IMR-90 (cell line): ENCODE data around the gene F10.

Experiments used
- CTCF ChIP-seq: conservative IDR thresholded peaks from 2 replicates; pipeline ENCODE4 v1.5.1; 2012; ENCODE audit warnings: mild to moderate bottlenecking, low read depth, low read length, improper control_type of control experiment
- MAFK ChIP-seq: IDR thresholded peaks from 2 replicates; pipeline ENCODE4 v1.6.1; 2012; ENCODE audit warnings: low read depth, low read length, improper control_type of control experiment
- MAZ ChIP-seq: IDR thresholded peaks from 2 replicates; pipeline ENCODE4 v1.6.1; 2012; ENCODE audit warnings: low read depth, mild to moderate bottlenecking, low read length, improper control_type of control experiment, moderate library complexity, borderline replicate concordance
- MXI1 ChIP-seq: IDR thresholded peaks from 2 replicates; pipeline ENCODE4 v1.6.1; 2012; ENCODE audit warnings: low read depth, mild to moderate bottlenecking, low read length, moderate library complexity, borderline replicate concordance
- NFE2L2 ChIP-seq: fragments of 150-350 bp; IDR thresholded peaks from 2 replicates; pipeline ENCODE4 v1.6.1; 2016; ENCODE audit warnings: low read depth, mild to moderate bottlenecking, low read length
- POLR2A ChIP-seq: IDR thresholded peaks from 2 replicates; pipeline ENCODE4 v1.6.1; 2012; ENCODE audit warnings: mild to moderate bottlenecking, low read depth, low read length
- RAD21 ChIP-seq: IDR thresholded peaks from 2 replicates; pipeline ENCODE4 v1.6.1; 2012; ENCODE audit warnings: low read length, improper control_type of control experiment
- RCOR1 ChIP-seq: IDR thresholded peaks from 2 replicates; pipeline ENCODE4 v1.6.1; 2012; ENCODE audit warnings: mild to moderate bottlenecking, low read length, improper control_type of control experiment; ENCODE audit not compliant: insufficient replicate concordance
- SMC3 ChIP-seq: fragments of 150-350 bp; IDR thresholded peaks from 2 replicates; pipeline ENCODE4 v1.6.1; 2016; ENCODE audit warnings: low read depth, mild to moderate bottlenecking, antibody characterized with exemption, low read length, moderate library complexity

GRCh38 chr13:113152691-113152983 lies 30.0 kb downstream of the F10 start:
- TF ChIP-seq POLR2A (no peak), CTCF (no peak), SMC3 (no peak), RAD21 (no peak), MAZ (no peak), RCOR1 (no peak), MXI1 (no peak), NFE2L2 (no peak), MAFK (no peak)
